ENCODE results near the gene PATE1.

Gene PATE1

DNA sequence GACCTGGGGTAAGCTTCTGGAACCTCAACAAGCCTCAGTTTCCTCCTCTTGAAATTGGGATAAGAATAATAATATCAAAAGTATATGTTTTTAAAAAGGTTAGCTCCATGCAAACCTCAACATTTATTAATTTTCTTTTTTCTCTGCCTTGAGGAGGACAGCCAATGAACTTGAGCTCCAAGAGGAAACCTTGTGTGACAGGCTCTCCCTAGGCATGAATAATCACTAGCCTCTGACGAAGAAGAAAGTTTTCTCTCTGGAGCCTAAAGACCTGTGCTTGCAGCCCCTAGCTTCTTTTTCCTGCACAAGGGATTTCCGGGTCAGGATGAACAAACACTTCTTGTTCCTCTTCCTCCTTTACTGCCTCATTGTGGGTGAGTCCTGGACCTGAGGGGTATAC is 41.7 kb downstream of the PATE1 start, which contains the start of gene PATE3:
Gene PATE3, plus strand, starts transcription at position 301 of the 400 bp plus-strand sequence. Its CDS starts 25 bp downstream, at position 326.
- in situ Hi-C loops (cut with MboI; ENCODE audit: low sequenced_read_pairs) = no loop called here

DNA sequence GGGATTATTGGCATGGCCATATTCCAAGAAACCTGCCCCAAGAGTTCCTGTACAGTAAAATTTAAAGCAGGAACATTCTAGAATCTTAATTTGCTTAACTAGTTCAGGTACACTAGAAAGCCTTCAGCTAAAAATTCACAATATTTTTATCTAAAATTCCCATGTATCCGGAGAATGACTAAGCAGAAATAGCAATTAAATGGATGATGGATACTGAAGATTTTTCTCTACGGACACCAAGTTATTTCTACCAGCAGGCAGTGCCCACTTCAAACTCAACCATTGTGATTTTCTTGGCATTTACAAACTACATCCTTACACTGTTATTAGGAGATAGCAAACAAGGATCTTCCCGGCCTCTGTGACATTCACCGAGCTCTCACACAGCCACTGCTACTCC is 44.7 kb downstream of the PATE1 start:
- in situ Hi-C loops (cut with MboI; ENCODE audit: low sequenced_read_pairs) = no loop called here

DNA sequence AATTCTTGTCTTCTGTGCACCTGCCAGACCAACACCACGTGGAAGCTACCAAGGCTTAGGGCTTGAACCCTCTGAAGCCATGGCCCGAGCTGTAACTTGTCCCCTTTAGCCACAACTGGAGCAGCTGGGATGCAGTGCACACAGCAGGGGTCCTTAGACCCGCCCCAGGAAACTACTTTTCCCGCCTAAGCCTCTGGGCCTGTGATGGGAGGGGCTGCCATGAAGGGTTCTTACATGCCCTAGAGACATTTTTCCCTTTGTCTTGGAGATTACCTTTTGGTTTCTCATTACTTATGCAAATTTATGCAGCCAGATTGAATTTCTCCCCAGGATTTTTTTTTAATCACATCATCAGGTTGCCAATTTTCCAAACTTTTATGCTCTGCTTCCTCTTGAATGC is 51.6 kb downstream of the PATE1 start:
- in situ Hi-C loops (cut with MboI; ENCODE audit: low sequenced_read_pairs) = no loop called here

Measured in HL-60/S4 (cell line).